ENCODE measurements around the gene C11orf68. TPM values are rescaled to one million over a fixed set of nuclear protein-coding genes. Genes with fewer than 3 reads are reported as not detected.
A peak's percentile ranks its signal among the peaks of the same experiment; 100 is the strongest.

Gene C11orf68
- total and polyA plus RNA-seq, 9 of the 15 experiments (the other 6 are each of a cell fraction or from before 2014, with no cell fraction given) = 3.6 to 35.9 (median 12.8) TPM

DNA sequence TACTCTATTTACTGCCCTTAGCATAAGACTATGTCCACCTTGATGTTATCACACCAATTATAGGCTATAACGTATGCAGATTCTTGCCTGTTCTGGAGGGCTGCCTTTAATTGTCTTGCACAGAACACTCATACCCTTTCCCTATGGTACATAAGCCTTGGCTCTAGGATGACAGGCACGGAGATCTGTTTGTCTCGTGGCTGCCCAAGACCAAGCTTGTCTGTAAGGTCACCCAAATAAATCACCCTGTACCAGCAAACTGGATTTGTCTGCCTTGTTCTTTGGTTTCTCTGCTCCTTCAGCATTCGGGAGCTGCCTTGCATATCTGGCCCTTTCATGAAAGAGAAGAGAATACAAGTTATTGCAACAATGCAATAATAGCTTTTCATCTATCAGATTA lies 18.9 kb upstream of the C11orf68 start:
- Histone ChIP-seq H2AFZ (ENCODE audit: low read depth, low read length) (peak overlapping the region; percentile 7), H3K4me3 (no peak overlapping the region), H3K79me2 (ENCODE audit: control insufficient read depth, insufficient read depth, low read length) (no peaks in the 10 kb centered on the region), H3K4me2 (ENCODE audit: insufficient read depth, low read length) (no peak overlapping the region), H3K27me3 (ENCODE audit: control insufficient read depth in 2 of 2, insufficient read depth in 2 of 2, low read length in 2 of 2) (no peaks in the 10 kb centered on the region), H3K9me1 (ENCODE audit: control insufficient read depth, insufficient read depth, low read length) (no peaks in the 10 kb centered on the region), H3K9me3 (replicated peaks; ENCODE audit: control insufficient read depth, insufficient read depth, low read depth, low read length) (no peaks in the 10 kb centered on the region), H4K20me1 (replicated peaks; ENCODE audit: control insufficient read depth, insufficient read depth, low read length) (0 out of 2 replicates have a peak, but pooled peaks cover 4% of the 10 kb centered on the region), H3K27ac (ENCODE audit: extremely low read depth, low read depth, low read length) (no peak overlapping the region), H3K9ac (ENCODE audit: insufficient read depth in 1 of 2, low read depth in 2 of 2, low read length in 2 of 2) (no peak overlapping the region), H3K4me1 (replicated peaks in 1 of 2; ENCODE audit: control insufficient read depth in 2 of 2, insufficient read depth in 2 of 2, low read length in 2 of 2) (peaks cover 17 to 35% of the 10 kb centered on the region in 2 experiments; a peak in 4 of 5 replicates), H3K36me3 (ENCODE audit: control insufficient read depth, insufficient read depth, low read length) (no peaks in the 10 kb centered on the region)
- 10% methylated on average over 4 of the region's 4 CpGs for WGBS (ENCODE audit: insufficient coverage, low coverage, missing lambda C conversion rate)
- in situ Hi-C loops (cut with MboI) = no loop called here
- ATAC-seq = no peak
- intact Hi-C loops (cut with micrococcal nuclease) = no loop called here
- DNase-seq (ENCODE audit: extremely low read depth in 1 of 4, low spot score in 3 of 4) = no peak
- ChIA-PET CTCF (ENCODE audit: low intra/inter-chr PET ratio) (no interaction called here), POLR2A (interaction anchor here (1.0 to 1.5 kb wide), 3 partner anchors 9 to 23 kb away, joined by 3 to 4 read pairs (median 3); no protein-coding TSS in a partner anchor)
- no TSS peak for BruUV-seq (replicated peaks)
- no peak for FAIRE-seq
- TF ChIP-seq ZC3H11A (IDR thresholded peaks at IDR 0.05; ENCODE audit: low read depth, low read length) = no peak
- TF ChIP-seq, protein P1, sequence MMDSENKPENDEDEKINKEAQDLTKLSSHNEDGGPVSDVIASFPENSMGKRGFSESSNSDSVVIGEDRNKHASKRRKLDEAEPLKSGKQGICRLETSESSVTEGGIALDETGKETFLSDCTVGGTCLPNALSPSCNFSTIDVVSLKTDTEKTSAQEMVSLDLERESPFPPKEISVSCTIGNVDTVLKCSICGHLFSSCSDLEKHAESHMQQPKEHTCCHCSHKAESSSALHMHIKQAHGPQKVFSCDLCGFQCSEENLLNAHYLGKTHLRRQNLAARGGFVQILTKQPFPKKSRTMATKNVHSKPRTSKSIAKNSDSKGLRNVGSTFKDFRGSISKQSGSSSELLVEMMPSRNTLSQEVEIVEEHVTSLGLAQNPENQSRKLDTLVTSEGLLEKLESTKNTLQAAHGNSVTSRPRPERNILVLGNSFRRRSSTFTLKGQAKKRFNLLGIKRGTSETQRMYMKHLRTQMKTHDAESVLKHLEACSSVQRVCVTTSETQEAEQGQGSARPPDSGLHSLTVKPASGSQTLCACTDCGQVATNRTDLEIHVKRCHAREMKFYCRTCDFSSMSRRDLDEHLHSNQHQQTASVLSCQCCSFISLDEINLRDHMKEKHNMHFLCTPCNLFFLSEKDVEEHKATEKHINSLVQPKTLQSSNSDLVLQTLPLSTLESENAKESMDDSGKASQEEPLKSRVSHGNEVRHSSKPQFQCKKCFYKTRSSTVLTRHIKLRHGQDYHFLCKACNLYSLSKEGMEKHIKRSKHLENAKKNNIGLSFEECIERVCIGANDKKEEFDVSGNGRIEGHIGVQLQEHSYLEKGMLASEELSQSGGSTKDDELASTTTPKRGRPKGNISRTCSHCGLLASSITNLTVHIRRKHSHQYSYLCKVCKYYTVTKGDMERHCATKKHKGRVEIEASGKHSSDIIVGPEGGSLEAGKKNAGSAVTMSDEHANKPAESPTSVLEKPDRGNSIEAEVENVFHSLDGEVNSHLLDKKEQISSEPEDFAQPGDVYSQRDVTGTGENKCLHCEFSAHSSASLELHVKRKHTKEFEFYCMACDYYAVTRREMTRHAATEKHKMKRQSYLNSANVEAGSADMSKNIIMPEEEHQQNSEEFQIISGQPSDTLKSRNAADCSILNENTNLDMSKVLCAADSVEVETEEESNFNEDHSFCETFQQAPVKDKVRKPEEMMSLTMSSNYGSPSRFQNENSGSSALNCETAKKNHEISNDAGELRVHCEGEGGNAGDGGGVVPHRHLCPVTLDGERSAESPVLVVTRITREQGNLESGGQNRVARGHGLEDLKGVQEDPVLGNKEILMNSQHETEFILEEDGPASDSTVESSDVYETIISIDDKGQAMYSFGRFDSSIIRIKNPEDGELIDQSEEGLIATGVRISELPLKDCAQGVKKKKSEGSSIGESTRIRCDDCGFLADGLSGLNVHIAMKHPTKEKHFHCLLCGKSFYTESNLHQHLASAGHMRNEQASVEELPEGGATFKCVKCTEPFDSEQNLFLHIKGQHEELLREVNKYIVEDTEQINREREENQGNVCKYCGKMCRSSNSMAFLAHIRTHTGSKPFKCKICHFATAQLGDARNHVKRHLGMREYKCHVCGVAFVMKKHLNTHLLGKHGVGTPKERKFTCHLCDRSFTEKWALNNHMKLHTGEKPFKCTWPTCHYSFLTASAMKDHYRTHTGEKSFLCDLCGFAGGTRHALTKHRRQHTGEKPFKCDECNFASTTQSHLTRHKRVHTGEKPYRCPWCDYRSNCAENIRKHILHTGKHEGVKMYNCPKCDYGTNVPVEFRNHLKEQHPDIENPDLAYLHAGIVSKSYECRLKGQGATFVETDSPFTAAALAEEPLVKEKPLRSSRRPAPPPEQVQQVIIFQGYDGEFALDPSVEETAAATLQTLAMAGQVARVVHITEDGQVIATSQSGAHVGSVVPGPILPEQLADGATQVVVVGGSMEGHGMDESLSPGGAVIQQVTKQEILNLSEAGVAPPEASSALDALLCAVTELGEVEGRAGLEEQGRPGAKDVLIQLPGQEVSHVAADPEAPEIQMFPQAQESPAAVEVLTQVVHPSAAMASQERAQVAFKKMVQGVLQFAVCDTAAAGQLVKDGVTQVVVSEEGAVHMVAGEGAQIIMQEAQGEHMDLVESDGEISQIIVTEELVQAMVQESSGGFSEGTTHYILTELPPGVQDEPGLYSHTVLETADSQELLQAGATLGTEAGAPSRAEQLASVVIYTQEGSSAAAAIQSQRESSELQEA (IDR thresholded peaks at IDR 0.05; ENCODE audit: low read depth) = no peak
- TF ChIP-seq ZNF57 (CRISPR knock-in tag; IDR thresholded peaks at IDR 0.05) = no peak
